AG09309 (cell line): ENCODE measurements around the gene SOD1.

Experiments used
- DNase-seq: peaks from one replicate; pipeline ENCODE4 v3.0.0-alpha.2; 2010; ENCODE audit warnings: low read depth
- H3K4me3 ChIP-seq: 2 replicates; pipeline ENCODE4 v1.5.1; 2011; ENCODE audit warnings: mild to moderate bottlenecking, low read depth, low read length, moderate library complexity; ENCODE audit not compliant: control insufficient read depth
- CTCF ChIP-seq: IDR thresholded peaks from 2 replicates; pipeline ENCODE4 v1.5.1; 2011; ENCODE audit warnings: mild to moderate bottlenecking, low read depth, low read length, inconsistent platforms; ENCODE audit not compliant: insufficient read depth, control insufficient read depth; ENCODE audit errors: missing control alignments

SOD1 gene

GRCh38 chr21:31659536-31660258 is at the start of gene SOD1:
SOD1 (plus strand) TSS chr21:31659693; CDS start chr21:31659770, 77 bp downstream.
- H3K4me3 ChIP-seq, result peak within 1 kb of the TSS; percentile 77
- peak; percentile 64 for DNase-seq
- no peak for TF ChIP-seq CTCF

GRCh38 chr21:31611445-31611844 is 48.0 kb upstream of the SOD1 start:
- H3K4me3 ChIP-seq, result no peak overlapping the region
- DNase-seq, result no peak
- no peak for TF ChIP-seq CTCF

- DNase-seq, result no peak
- TF ChIP-seq CTCF, result no peak
- no peak overlapping the region for H3K4me3 ChIP-seq
Observed at GRCh38 chr21:31612894-31613785, 46.4 kb upstream of the SOD1 start.

DNA sequence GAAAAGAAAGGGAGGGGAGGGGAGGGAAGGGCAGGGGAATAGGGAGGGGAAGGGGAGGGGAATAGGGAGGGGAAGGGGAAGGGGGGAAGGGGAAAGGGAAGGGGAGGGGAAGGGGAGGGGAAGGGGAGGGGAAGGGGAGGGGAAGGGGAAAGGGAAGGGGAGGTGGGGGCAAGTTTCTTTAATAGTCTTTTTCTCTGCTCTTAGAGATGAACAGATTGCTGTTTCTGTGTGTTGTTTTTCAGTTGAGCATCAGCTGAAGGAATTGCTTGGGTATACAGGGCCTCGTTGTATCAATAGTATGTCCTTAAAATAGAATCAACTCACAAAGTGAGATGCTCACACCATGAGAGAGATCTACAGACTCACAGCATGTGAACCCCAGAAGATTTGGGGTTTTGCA is 44.8 kb upstream of the SOD1 start:
- no peak overlapping the region for H3K4me3 ChIP-seq
- TF ChIP-seq CTCF, result no peak
- DNase-seq, result no peak

DNA sequence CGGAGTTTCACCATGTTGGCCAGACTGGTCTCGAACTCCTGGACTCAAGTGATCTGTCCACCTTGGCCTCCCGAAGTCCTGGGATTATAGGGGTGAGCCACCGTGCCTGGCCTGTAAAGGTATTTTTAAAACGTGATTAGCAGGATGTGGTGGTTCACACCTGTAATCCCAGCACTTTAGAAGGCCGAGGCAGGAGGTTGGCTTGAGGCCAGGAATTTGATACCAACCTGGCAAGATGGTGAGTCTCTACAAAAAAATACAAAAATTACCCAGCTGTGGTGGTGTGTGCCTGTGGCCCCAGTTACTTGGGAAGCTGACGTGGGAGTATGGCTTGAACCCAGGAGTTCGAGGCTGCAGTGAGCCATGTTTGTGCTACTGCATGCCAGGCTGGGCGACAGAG is 43.3 kb upstream of the SOD1 start:
- no peak for TF ChIP-seq CTCF
- no peak overlapping the region for H3K4me3 ChIP-seq
- DNase-seq, result no peak

DNA sequence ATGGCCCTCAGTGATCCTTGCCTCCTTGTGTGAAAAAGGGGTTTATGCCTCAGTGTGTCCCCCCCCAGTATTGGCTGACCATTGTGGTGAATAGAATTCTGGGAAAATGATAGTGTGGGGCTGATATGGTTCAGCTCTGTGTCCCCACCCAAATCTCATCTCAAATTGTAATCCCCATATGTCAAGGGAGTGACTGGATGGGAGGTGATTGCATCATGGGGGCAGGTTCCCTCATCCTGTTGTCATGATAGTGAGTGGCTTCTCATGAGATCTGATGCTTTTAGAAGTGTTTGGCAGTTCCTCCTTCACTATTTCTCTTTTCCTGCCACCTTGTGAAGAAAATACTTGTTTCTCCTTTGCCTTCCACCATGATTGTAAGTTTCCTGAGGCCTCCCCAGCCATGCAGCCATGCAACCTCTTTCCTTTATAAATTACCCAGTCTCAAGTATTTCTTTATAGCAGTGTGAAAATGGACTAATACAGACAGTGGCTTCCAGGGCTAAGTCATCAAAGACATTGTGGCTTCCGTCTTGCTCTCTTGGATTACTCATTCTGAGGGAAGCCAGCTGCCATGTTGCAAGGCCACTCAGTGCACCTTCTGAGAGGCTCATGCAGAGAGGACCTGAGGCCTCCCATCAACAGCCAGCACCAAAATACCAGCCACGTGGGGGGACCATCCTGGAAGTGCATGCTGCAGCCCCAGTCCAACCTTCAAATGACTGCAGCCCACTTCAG is 40.6 kb upstream of the SOD1 start:
- no peak overlapping the region for H3K4me3 ChIP-seq
- TF ChIP-seq CTCF, result no peak
- DNase-seq, result no peak
